Dermis blood vessel endothelial cell (primary cell): ENCODE data around the gene PHF10. TPM values are rescaled to one million over a fixed set of nuclear protein-coding genes. Genes with fewer than 3 reads are reported as not detected.
"Not testable (repeated sequence)": the region's sequence is repeated elsewhere in the genome, so short reads cannot be mapped to it uniquely, and the experiment has no call there.

Source experiments
- DNase-seq: peaks from one replicate; pipeline ENCODE4 v3.0.0; 2010
- total RNA-seq: library from RNA; depleted of rRNA; stranded (reverse); fragments of >200 nt; gene quantifications from 2 replicates; pipeline ENCODE4 v1.2.3, GENCODE V29; 2014

The PHF10 gene
- 44.9 and 53.2 TPM in 2 replicates for total RNA-seq

- peak; percentile 75 for DNase-seq
Measured at GRCh38 chr6:169724494-169725124, at the start of gene PHF10. Gene PHF10, minus strand, starts transcription at chr6:169724500. Its CDS starts 569 bp downstream, at chr6:169723931.

- DNase-seq = no peak
Measured at GRCh38 chr6:169766921-169767736, 42.8 kb upstream of the PHF10 start.

- no peak for DNase-seq
Measured at GRCh38 chr6:169766232-169766631, 41.9 kb upstream of the PHF10 start.

DNA sequence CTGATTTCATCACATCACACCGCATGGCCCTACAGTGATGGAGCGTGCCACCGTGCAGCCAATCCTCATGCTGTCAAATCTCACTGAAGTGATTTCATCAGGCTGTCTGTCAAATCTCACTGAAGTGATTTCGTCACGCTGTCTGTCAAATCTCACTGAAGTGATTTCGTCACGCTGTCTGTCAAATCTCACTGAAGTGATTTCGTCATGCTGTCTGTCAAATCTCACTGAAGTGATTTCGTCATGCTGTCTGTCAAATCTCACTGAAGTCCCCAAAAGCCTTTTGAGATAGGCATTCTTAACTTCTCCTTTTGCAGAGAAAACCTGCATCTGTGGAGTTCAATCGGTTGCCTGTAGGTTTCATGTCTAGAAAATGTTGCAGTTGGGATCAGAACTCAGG, 41.5 kb upstream of the PHF10 start:
- not testable (repeated sequence) for DNase-seq

GRCh38 chr6:169763881-169764280, 39.6 kb upstream of the PHF10 start:
- no peak for DNase-seq

- DNase-seq = no peak
Measured at GRCh38 chr6:169763308-169763707, 39.0 kb upstream of the PHF10 start.

DNA sequence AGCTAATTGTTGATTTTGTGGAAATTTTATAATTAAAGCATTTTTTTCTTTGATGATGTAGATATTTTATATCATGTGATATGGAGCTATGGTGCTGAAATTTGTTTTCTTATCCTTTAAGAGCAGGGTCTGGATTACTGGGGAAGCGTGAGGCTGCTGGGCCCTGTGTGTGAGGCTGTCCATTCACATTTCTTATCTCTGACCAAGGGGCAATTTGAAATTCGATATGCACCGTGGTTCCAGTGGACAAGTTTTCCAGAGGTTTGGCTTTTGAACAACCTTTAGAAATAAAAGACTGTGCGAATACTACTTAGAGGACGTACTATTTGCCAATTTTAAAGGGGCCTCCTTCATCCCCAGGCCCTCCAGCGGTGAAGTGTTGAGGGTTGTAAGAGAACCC, 30.9 kb upstream of the PHF10 start:
- no peak for DNase-seq

GRCh38 chr6:169752074-169752623, 27.8 kb upstream of the PHF10 start:
- DNase-seq = peak; percentile 28

DNA sequence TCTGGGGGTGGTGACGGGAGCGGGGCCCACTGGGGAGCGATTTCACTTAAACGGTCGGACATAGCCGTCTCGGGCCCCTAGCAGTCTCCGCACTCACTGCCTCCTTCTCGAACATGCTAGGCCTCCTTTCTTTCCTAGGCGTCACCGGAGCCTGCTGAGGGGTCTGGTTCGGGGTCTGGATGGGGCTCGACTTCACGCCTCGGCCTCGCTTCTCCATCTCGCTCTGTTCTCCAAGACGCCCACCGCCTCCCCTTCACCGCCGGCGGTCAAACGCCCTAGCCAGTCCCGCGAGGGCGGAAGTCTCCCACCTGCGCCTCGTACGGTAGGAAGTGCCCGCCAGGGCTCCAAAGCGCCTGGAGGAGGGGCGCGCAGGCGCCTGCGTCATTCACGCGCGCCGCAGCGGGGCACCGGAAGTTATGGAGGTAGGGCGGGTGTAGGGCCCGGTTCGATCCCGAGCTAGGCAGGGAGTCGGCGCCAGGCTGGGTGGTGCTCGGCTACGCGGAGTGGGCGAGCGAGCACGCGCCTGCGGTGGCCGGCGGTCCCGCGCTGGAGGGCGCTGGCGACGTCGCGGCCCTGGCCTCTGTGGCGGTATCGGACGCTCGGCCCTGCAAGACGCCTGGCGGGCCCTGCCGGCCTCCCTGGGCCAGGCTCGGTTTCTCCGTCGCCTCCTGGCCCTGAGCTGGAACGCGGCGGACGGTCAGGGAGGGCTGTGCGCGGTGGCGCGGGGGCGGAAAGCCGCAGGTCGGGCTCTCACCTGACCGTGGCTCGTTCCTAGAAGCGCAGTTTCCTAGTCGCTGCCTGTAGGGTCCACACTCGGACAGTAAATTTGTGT, 27.2 kb upstream of the PHF10 start, which contains the start of the genes DYNLT2 and ERMARD:
DYNLT2 (minus strand) TSS at position 331 of the 832 bp plus-strand sequence; CDS start at position 217, 114 bp downstream.
ERMARD (plus strand) TSS at position 381 of the 832 bp plus-strand sequence; CDS start at position 417, 36 bp downstream.
- peak; percentile 96 for DNase-seq

DNA sequence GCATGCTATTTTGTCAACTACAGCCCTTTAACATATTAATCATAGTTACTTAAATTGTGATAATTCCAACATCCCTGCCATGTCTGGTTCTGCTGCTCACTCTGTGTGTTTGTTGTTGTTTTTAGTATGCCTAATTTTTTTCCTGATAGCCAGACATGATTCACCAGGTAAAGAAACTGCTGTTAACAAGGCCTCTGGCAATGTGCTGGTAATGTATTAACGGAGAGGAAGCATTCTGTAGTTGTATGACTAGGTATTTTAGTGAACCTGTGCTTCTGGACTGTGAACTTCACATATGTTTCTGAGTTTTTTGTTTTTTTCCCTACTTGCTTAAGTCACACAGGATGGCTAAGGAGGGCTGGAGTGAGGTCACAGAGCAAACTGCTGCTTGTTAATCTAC, 22.3 kb upstream of the PHF10 start:
- DNase-seq = no peak

- DNase-seq = no peak
Measured at GRCh38 chr6:169745405-169745804, 21.1 kb upstream of the PHF10 start.

DNA sequence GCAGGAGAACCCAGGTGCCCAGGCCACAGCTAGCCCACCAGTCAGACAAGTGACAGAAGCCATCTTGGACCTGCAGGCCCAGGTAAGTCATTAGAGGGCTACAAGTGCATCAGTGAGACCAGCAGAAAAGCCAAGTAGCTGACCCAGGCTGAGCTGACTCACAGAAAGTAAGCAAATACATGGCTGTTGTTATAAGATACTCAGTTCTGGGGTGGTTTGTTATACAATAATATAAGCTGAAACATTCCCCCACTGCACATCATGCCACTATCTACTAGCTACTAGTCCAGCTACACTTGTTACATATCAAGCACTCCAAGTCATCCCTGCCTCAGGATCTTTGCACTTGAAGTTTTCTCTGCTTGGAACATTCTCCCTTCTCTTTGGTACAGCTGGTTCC, 17.0 kb upstream of the PHF10 start:
- no peak for DNase-seq

GRCh38 chr6:169738976-169739529, 14.8 kb upstream of the PHF10 start:
- no peak for DNase-seq

- no peak for DNase-seq
Measured at GRCh38 chr6:169738204-169738975, 14.1 kb upstream of the PHF10 start.

DNA sequence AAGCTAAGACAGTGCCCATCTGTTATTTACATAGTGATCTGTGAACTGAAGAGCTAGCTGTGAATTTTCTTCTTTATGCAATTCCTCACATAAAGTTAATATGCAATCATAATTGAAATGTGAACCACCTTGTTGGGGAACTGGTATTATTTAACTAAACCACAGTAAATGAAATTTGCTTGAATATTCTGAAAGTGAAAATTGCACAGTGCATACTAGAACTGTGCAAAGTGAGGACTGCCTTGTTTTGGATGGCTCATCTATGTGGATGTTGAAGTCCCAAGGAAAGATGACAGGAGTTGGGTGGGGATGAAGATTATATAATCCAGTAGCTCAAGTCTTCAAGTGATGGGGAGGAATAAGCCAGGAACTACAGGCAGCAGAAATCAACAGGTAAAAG, 5.7 kb upstream of the PHF10 start:
- no peak for DNase-seq

GRCh38 chr6:169726963-169727362, 2.7 kb upstream of the PHF10 start:
- DNase-seq = no peak

GRCh38 chr6:169726049-169726400, 1.7 kb upstream of the PHF10 start:
- no peak for DNase-seq

DNA sequence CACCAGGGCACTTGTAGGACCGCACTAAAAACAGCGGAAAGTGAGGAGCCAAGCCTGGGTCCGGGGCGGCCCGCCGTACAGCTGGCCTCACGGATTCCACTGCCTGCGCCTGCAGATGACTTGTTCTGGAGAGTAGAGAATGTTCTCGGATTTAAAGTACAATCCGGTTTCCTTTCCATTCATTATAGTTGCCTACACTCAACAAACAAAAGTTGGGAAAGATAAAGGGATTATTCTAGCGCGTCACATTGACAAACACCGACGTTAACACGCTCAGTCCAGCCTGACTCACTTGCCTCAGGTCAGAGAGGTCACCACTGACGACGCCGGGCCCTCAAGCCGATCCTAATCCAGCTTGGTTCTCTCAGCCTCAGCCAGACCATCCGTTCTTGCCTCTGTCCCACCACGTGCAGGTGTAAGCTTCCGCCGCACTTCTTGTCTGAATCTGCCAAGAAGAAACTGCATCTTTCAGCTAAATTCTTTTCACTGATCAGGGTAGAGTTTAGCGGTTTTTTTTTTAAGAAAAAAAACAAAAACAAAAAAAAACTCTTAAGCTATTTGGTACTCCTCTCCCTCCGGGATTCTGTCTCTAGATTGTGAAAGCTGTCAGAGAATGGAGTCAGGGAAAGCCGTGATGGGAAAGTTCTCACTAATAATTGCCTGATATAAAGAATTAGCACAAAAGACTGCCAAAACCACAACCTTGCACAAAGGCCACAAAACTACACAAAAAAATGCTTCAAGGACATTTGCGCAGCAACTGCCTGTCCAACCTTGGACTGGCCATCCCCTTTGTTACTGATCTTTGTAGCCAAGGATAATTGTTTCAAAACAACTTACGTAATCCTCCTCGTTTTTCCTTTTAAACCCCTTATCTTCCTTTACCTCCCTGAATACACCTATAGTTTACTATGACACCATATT, 1.1 kb upstream of the PHF10 start:
- peak; percentile 90 for DNase-seq

DNA sequence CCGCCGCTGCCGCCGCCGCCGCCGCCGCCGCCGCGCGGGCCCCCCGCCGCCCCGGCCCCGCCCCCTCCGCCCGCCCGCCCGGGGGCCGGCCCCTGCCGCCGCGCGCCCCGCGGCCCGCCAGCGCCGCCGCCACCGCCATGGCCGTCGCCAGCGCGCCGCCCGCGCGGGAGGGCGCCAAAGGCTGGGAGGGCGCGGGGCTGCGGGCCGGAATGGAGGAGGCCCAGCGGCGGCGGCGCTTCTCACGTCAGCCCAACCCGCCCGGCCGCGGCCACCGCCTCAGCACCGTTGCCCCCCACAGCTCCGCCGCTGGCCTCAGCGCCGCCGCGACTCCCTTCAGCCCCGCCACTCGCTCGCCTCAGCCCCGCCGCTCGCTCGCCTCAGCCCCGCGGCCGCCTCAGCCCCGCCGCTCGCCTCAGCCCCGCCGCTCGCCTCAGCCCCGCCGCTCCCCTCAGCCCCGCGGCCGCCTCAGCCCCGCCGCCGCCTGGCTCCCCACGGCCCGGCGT, 258 bp downstream of the PHF10 start:
- DNase-seq = peak; percentile 44

DNA sequence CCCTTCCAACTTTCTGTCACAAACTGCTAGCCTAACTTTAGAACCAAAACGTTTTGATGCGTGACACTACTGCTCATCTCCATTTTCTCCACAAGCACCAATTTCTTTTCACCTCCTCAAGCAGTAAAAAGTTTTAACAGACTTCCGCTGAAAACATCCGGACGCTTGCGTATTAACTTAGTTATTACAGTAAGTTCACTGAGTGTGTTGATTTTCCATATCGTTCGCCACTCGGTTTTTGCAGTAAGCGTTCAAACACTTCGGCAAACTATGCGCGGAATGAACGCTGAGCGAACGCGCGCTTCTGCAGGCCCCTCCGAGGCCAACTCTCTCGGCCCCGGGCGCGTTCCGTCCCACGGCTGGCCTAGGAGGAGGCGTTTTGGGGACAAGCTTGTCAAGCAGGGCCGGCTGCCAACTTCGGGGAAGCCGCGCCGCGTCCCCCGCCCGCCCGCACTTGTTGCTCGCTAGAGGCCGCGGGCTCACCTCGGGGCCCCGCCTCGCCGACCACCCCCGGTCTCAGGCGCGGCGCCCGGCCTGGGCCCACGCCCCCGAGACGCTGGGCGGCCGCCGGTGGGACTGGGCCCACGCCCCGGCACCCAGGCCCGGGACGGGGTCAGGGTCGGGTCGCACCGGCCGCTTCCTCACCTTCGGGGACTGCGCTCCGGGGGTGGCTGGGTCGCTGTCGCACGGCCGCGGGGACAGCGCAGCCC, 945 bp downstream of the PHF10 start:
- peak; percentile 66 for DNase-seq
